ENCODE measurements around the gene GLRX5. TPM values are rescaled to one million over a fixed set of nuclear protein-coding genes. Genes with fewer than 3 reads are reported as not detected.

The GLRX5 gene
- total RNA-seq, 1 donor from 2014 or later, result 27.2 TPM

DNA sequence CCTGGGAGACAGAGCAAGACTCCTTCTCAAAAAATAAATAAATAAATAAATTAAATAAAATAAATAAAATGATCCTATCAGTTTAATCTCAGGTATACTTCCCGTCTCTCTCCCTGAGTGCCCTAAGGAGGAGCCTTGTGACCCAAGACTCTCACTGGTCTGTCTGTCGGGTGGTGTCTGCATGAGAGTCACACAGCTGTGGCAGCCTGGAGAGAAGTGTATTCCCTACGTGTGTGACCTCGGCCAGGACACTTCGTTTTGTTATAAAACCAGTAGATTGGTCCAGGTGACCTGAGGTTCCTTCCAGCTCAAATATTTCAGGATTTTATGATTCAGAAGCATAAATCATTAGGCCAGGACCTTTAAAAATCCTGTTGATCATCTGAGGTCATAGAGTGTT, 23.2 kb upstream of the GLRX5 start:
- intact Hi-C loops (cut with DNase I), result no loop called here
- Histone ChIP-seq H3K36me3 (no peaks in the 10 kb centered on the region), H3K4me1 (peaks cover 40% of the 10 kb centered on the region), H3K9me3 (no peaks in the 10 kb centered on the region), H3K27ac (no peak overlapping the region), H3K4me3 (no peak overlapping the region), H3K27me3 (no peaks in the 10 kb centered on the region)
- DNase-seq (no peak), ATAC-seq (no peak)
- TF ChIP-seq, protein P1, sequence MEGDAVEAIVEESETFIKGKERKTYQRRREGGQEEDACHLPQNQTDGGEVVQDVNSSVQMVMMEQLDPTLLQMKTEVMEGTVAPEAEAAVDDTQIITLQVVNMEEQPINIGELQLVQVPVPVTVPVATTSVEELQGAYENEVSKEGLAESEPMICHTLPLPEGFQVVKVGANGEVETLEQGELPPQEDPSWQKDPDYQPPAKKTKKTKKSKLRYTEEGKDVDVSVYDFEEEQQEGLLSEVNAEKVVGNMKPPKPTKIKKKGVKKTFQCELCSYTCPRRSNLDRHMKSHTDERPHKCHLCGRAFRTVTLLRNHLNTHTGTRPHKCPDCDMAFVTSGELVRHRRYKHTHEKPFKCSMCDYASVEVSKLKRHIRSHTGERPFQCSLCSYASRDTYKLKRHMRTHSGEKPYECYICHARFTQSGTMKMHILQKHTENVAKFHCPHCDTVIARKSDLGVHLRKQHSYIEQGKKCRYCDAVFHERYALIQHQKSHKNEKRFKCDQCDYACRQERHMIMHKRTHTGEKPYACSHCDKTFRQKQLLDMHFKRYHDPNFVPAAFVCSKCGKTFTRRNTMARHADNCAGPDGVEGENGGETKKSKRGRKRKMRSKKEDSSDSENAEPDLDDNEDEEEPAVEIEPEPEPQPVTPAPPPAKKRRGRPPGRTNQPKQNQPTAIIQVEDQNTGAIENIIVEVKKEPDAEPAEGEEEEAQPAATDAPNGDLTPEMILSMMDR (IDR thresholded peaks at IDR 0.05), result no peak

DNA sequence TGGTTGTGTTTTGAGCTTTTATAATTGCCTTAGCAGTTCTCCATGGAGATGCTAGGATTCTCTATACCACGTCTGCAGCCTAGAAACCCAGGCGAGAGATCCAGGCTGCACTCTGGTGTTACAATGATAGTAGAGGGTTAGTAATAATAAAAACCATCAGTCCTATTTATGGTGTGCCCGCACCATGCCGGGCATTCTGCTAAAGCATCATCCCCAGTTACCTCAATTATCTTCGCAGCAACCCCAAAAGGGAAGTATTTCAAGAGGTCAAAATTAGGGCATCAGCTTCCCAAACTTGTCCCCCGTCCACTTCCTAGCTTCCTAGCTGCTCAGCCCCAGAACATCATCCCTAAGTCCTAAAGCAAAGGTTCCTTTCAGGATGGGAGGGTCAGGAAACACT, 21.6 kb upstream of the GLRX5 start:
- peaks cover 40% of the 10 kb centered on the region for H3K4me1 ChIP-seq
- no peaks in the 10 kb centered on the region for H3K27me3 ChIP-seq
- ATAC-seq (no peak), DNase-seq (no peak)
- TF ChIP-seq, protein P1 (IDR thresholded peaks at IDR 0.05), result no peak
- no peak overlapping the region for H3K4me3 ChIP-seq
- no peak overlapping the region for H3K27ac ChIP-seq
- no peaks in the 10 kb centered on the region for H3K9me3 ChIP-seq
- intact Hi-C loops (cut with DNase I), result no loop called here
- no peaks in the 10 kb centered on the region for H3K36me3 ChIP-seq

DNA sequence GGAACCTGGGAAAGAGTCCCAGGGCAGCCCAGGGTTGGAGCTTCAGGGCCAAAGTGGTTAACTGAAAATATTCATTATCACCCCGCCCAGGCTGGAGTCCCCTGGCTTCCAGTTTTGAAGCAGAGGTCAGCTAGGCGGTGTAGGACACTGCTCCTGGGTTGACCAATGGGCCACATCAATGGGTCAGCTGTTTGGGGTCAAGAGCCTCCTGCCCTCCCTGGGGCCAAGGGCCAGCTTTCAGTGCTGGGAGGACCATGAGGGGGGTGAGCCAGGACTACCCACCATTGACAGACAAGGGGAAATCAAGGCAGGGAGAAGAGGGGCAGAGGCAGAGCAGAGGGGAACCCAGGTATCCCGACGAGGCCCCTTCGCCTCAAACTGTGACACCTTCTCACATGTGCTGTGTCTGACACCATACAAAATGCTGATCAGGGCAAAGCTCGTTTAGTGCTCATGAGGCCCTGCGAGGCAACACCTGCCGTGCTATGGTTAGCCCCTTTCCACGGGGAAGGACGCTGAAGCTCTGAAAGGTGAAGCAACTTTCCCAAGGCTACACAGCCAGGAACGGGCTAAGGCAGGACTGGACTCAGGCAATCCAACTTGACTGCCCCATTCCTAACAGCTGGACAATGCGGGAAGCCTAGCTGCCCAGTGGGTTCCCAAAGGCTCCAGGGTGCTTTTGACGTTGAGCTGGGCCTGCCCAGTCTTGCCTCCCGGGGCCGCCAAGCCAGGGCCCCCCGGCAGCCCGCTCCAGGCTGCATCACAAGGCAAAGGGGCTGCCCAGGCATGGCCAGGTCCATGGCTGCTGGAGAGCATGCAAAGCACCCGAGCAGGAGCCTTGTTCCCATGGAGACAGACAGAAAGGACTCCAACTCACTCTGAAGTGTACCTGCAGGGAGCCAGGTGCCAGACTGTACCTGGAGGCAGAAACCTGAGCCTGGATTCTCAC, 20.4 kb upstream of the GLRX5 start:
- H3K4me3 ChIP-seq, result no peak overlapping the region
- TF ChIP-seq, protein P1 (IDR thresholded peaks at IDR 0.05), result no peak
- DNase-seq (no peak), ATAC-seq (peak; percentile 66)
- H3K27me3 ChIP-seq, result no peaks in the 10 kb centered on the region
- intact Hi-C loops (cut with DNase I), result no loop called here
- H3K4me1 ChIP-seq, result peaks cover 48% of the 10 kb centered on the region
- H3K27ac ChIP-seq, result peak overlapping the region; percentile 78
- H3K9me3 ChIP-seq, result no peaks in the 10 kb centered on the region
- no peaks in the 10 kb centered on the region for H3K36me3 ChIP-seq

DNA sequence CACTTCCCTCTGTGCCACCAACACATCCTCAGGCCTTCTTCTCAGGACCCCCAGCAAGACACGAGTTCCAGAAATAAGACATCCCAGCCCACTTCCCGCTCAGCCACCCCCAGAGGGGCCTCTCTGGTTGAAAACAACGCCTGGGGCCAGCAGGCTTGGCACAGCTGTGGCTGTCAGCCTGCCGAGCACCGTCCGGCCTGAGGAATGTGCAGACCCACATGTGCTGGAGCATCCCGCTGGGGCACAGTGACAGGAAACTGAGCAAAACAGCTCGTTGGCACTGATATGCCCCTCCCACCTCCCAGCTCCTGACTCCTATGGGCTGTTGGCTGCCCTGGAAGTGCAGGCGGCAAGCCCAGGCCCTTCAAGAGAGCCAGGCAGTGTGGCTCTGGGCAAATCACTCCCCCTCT, 19.8 kb upstream of the GLRX5 start:
- ATAC-seq, result peak; percentile 37

DNA sequence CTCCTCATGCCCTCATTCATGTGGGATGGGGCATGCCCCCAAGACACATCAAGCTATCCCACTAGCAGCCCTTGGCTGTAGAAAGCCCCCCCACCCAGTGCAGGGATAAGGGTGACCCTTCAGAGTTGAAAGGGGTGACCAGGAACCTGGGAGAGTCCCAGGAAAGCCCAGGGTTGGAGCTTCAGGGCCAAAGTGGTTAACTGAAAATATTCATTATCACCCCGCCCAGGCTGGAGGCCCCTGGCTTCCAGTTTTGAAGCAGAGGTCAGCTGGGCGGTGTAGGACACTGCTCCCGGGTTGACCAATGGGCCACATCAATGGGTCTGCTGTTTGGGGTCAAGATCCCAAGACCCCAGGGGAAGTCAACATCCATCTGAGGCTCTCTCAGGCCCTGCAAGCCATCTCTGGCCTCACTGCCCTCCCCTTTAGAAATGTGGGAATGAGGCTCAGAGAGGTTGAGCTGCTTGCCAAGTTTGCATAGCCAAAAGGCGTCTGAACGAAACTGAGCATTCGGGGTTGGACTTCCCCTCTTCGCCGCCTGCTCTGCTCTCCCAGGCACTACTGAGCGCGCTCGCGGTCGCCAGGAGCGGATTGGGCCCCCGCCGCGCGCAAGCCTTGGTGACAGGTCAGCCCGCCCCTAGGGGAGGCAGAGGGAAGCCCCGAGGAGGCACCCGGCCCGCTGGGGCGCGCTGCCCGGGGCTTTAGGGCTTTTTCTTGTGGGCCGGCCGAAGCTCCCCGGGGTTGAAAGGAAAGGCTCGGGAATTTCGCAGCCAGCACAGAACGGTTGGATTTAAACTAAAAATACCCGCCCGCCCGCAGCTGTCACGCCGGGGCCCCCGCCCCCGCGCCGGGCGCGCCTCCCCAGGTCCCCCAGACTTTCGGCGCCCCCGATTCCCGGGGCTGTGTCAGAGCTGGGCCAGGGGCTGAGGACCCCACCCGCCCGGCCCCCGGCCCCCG, 19.0 kb upstream of the GLRX5 start:
- ATAC-seq, result peak; percentile 76
- DNase-seq, result peak; percentile 87
- H3K36me3 ChIP-seq, result no peaks in the 10 kb centered on the region
- peaks cover 61% of the 10 kb centered on the region for H3K4me1 ChIP-seq
- H3K27me3 ChIP-seq, result no peaks in the 10 kb centered on the region
- no peaks in the 10 kb centered on the region for H3K9me3 ChIP-seq
- intact Hi-C loops (cut with DNase I), result no loop called here
- peak overlapping the region; percentile 72 for H3K4me3 ChIP-seq
- TF ChIP-seq, protein P1 (IDR thresholded peaks at IDR 0.05), result peak; percentile 53
- H3K27ac ChIP-seq, result peak overlapping the region; percentile 78

More for the DNA sequence above, 19.8 kb upstream of the GLRX5 start:
- Histone ChIP-seq H3K27ac (peak overlapping the region; percentile 78), H3K9me3 (no peaks in the 10 kb centered on the region), H3K27me3 (no peaks in the 10 kb centered on the region), H3K4me3 (peak overlapping the region; percentile 72), H3K36me3 (no peaks in the 10 kb centered on the region), H3K4me1 (peaks cover 55% of the 10 kb centered on the region)
- intact Hi-C loops (cut with DNase I), result no loop called here
- DNase-seq, result no peak
- TF ChIP-seq, protein P1 (IDR thresholded peaks at IDR 0.05), result no peak

All from upper lobe of right lung (tissue), 1 donor.